K562 (cell line): ENCODE results near the gene NOL12.

Source experiments
- ILF3 ChIP-seq: fragments of 450-650 bp; IDR thresholded peaks from 2 replicates; pipeline ENCODE4 v1.6.1; 2018; ENCODE audit warnings: antibody characterized with exemption, mild to moderate bottlenecking, moderate library complexity, borderline replicate concordance
- POLR2A ChIP-seq: fragments of 450-650 bp; conservative IDR thresholded peaks from 2 replicates; pipeline ENCODE4 v1.6.1; 2016
- POLR2AphosphoS5 ChIP-seq: IDR thresholded peaks from 2 replicates; pipeline ENCODE4 v1.6.1; 2011; ENCODE audit warnings: mild to moderate bottlenecking, low read depth, low read length, moderate library complexity; ENCODE audit not compliant: control insufficient read depth, insufficient read depth
- RBFOX2 ChIP-seq: fragments of 200-400 bp; formaldehyde crosslinking; IDR thresholded peaks from 2 replicates; pipeline ENCODE4 v1.6.1; 2017; ENCODE audit warnings: low read depth, mild to moderate bottlenecking, low read length, moderate library complexity
- SMC3 ChIP-seq: conservative IDR thresholded peaks from 2 replicates; pipeline ENCODE4 v1.6.1; 2011; ENCODE audit warnings: low read depth, low read length, improper control_type of control experiment; ENCODE audit not compliant: insufficient read depth
- ZNF384 ChIP-seq: IDR thresholded peaks from 2 replicates; pipeline ENCODE4 v1.6.1; 2012; ENCODE audit warnings: low read depth, low read length, improper control_type of control experiment
- ZNF395 ChIP-seq: fragments of 200-800 bp; sonication (Bioruptor generic); IDR thresholded peaks from 2 replicates; pipeline ENCODE4 v1.6.1; 2017; ENCODE audit warnings: missing genetic modification characterization, missing compliant biosample characterization

GRCh38 chr22:37663521-37664140, 22.5 kb upstream of the NOL12 start:
- no peak for TF ChIP-seq POLR2AphosphoS5
- TF ChIP-seq ILF3: no peak
- no peak for TF ChIP-seq SMC3
- TF ChIP-seq ZNF395: no peak
- no peak for TF ChIP-seq RBFOX2
- TF ChIP-seq POLR2A: no peak
- TF ChIP-seq ZNF384: no peak
